IPS-15b (cell line): ENCODE results near the gene JMJD7.

Experiments
- H3K27me3 ChIP-seq: one replicate; pipeline ENCODE4 v1.6.1; 2013; ENCODE audit warnings: low read length; ENCODE audit not compliant: control insufficient read depth, insufficient read depth
- H3K36me3 ChIP-seq: one replicate; pipeline ENCODE4 v1.6.1; 2013; ENCODE audit warnings: low read length; ENCODE audit not compliant: control insufficient read depth, insufficient read depth
- H3K4me1 ChIP-seq: one replicate; pipeline ENCODE4 v1.6.1; 2013; ENCODE audit warnings: mild to moderate bottlenecking, low read length; ENCODE audit not compliant: control insufficient read depth, insufficient read depth
- H3K4me3 ChIP-seq: one replicate; pipeline ENCODE4 v1.5.1; 2013; ENCODE audit warnings: low read depth, low read length
- H3K9ac ChIP-seq: one replicate; pipeline ENCODE4 v1.6.1; 2013; ENCODE audit warnings: low read depth, mild to moderate bottlenecking, low read length
- H3K9me3 ChIP-seq: one replicate; pipeline ENCODE4 v1.6.1; 2013; ENCODE audit warnings: mild to moderate bottlenecking, low read length; ENCODE audit not compliant: control insufficient read depth, insufficient read depth

Gene JMJD7

GRCh38 chr15:41839781-41840491 is 12.0 kb downstream of the JMJD7 start:
- Histone ChIP-seq H3K4me3 (no peak overlapping the region), H3K9me3 (no peaks in the 10 kb centered on the region), H3K9ac (no peak overlapping the region), H3K27me3 (no peaks in the 10 kb centered on the region), H3K36me3 (peaks cover 15% of the 10 kb centered on the region), H3K4me1 (no peaks in the 10 kb centered on the region)

DNA sequence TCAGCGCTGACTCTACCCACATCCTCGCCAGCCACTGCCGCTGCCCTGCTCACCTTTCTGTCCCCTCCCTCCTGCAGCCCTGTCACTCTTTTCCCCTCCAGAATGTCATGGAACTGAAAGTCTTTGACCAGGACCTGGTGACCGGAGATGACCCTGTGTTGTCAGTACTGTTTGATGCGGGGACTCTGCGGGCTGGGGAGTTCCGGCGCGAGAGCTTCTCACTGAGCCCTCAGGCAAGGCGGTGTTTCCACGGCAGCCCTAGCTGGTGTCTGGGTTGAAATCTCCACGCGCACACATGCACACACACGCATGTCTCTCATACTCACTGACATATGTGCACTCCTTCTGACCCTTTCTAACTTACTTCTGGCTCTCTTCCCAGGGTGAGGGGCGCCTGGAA is 12.8 kb downstream of the JMJD7 start:
- Histone ChIP-seq H3K4me1 (no peaks in the 10 kb centered on the region), H3K4me3 (no peak overlapping the region), H3K27me3 (no peaks in the 10 kb centered on the region), H3K9me3 (no peaks in the 10 kb centered on the region), H3K36me3 (peaks cover 15% of the 10 kb centered on the region), H3K9ac (no peak overlapping the region)

DNA sequence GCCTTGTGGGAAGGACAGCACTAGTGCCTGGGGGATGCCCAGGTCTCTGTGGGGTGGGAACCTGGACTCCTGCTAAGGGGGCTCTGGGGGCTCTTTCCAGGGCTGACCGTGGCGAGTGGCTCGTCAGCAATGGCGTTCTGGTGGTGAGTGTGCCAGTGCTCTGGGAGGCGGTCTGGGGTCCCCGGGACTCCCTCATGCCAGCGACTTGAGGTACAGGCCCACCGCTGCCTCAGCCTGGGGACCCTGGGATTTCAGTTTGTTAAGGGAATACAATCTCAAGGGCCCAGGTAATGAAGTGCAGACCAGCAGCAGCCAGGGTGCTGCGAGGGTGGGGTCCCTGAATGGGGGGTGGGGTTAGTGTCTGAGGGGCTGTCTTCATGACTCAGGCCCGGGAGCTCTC is 13.2 kb downstream of the JMJD7 start:
- Histone ChIP-seq H3K4me1 (no peaks in the 10 kb centered on the region), H3K27me3 (no peaks in the 10 kb centered on the region), H3K9me3 (no peaks in the 10 kb centered on the region), H3K9ac (no peak overlapping the region), H3K36me3 (peaks cover 15% of the 10 kb centered on the region), H3K4me3 (no peak overlapping the region)

- no peaks in the 10 kb centered on the region for H3K4me1 ChIP-seq
Measured at GRCh38 chr15:41842229-41842628, 14.3 kb downstream of the JMJD7 start.

GRCh38 chr15:41843571-41843970 is 15.7 kb downstream of the JMJD7 start:
- no peaks in the 10 kb centered on the region for H3K4me1 ChIP-seq
- H3K27me3 ChIP-seq = no peaks in the 10 kb centered on the region
- H3K9ac ChIP-seq = no peak overlapping the region
- H3K9me3 ChIP-seq = no peaks in the 10 kb centered on the region
- H3K4me3 ChIP-seq = no peak overlapping the region
- peaks cover 23% of the 10 kb centered on the region for H3K36me3 ChIP-seq

More at GRCh38 chr15:41842229-41842628, 14.3 kb downstream of the JMJD7 start:
- no peak overlapping the region for H3K4me3 ChIP-seq
- no peaks in the 10 kb centered on the region for H3K27me3 ChIP-seq
- H3K9ac ChIP-seq = no peak overlapping the region
- H3K9me3 ChIP-seq = no peaks in the 10 kb centered on the region
- peaks cover 21% of the 10 kb centered on the region for H3K36me3 ChIP-seq

GRCh38 chr15:41844814-41845213 is 16.9 kb downstream of the JMJD7 start:
- H3K4me1 ChIP-seq = no peaks in the 10 kb centered on the region
- H3K4me3 ChIP-seq = no peak overlapping the region
- no peaks in the 10 kb centered on the region for H3K27me3 ChIP-seq
- peaks cover 27% of the 10 kb centered on the region for H3K36me3 ChIP-seq
- H3K9ac ChIP-seq = no peak overlapping the region
- H3K9me3 ChIP-seq = no peaks in the 10 kb centered on the region

DNA sequence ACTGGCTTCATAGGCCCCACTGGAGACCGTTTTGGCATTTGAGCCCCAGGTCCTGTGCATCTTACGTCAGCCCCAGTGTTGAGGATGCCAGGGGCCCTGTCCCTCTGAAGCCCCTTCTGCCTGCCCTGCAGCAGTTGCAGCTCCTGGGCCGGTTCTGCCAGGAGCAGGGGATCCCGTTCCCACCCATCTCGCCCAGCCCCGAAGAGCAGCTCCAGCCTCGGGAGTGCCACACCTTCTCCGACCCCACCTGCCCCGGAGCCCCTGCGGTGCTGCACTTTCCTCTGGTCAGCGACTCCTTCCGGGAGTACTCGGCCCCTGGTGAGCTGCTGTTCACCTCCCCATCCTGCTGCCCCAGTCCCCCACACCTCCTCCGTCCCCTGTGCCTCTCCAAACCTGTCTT is 19.3 kb downstream of the JMJD7 start:
- Histone ChIP-seq H3K9ac (no peak overlapping the region), H3K27me3 (no peaks in the 10 kb centered on the region), H3K36me3 (peaks cover 23% of the 10 kb centered on the region), H3K4me3 (no peak overlapping the region), H3K9me3 (no peaks in the 10 kb centered on the region), H3K4me1 (no peaks in the 10 kb centered on the region)

DNA sequence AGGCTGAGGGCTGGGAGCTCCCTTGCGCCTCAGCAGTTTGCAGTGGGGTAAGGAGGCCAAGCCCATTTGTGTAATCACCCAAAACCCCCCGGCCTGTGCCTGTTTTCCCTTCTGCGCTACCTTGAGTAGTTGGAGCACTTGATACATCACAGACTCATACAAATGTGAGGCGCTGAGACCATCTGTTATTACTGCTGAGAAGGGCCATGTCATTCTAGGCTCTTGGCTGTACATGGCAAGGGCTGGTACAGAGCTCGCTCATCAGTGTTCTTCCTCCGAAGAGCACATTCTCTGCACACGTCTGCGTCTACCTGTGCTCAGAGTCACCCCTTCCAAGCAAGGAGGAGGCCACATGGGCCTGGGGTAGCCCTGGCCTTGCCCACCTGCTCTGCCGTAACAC is 20.1 kb downstream of the JMJD7 start:
- Histone ChIP-seq H3K27me3 (no peaks in the 10 kb centered on the region), H3K36me3 (peaks cover 21% of the 10 kb centered on the region), H3K4me3 (no peak overlapping the region), H3K4me1 (no peaks in the 10 kb centered on the region), H3K9me3 (no peaks in the 10 kb centered on the region), H3K9ac (no peak overlapping the region)

DNA sequence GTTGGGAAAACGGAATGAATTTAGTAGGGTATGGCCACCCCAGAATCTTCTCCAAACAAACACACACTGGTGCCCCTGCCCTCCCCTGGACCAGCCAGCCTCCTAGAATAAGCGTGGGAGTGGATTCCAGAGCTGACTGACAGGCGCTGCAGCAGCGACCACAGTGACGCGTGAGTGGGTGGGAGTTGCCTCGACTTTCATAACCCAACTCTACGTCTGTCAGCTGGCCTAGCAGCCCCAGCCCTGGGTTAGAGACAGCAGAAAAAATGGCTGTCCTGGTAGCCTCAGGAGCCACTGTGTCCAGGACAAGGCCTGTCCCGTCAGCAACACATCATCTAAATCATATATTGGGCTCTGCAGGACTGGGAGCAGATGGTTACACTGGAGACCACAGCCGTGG is 20.7 kb downstream of the JMJD7 start:
- no peak overlapping the region for H3K9ac ChIP-seq
- peaks cover 21% of the 10 kb centered on the region for H3K36me3 ChIP-seq
- no peaks in the 10 kb centered on the region for H3K27me3 ChIP-seq
- no peaks in the 10 kb centered on the region for H3K9me3 ChIP-seq
- no peaks in the 10 kb centered on the region for H3K4me1 ChIP-seq
- no peak overlapping the region for H3K4me3 ChIP-seq

DNA sequence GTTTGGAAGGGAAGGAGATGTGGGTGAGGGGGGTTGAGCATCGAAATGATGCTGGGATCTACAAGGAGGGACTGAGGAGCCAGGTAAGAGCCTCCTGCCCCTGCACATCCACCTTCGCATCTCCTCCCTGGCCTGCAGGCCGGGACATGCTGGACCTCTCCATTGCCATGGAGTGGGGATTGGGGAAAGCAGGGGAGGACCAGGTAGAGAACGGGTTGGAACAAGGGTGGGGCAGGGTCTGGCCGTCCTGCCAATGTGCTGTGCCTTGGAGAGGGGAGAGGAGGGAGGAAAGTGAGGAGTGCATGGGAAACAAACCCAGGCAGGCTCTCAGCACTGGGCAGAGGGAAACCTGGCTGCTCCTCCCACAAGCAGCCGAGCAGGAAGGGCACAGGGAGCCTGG is 21.3 kb downstream of the JMJD7 start:
- H3K4me3 ChIP-seq = no peak overlapping the region
- no peak overlapping the region for H3K9ac ChIP-seq
- H3K9me3 ChIP-seq = no peaks in the 10 kb centered on the region
- H3K27me3 ChIP-seq = no peaks in the 10 kb centered on the region
- H3K36me3 ChIP-seq = peaks cover 21% of the 10 kb centered on the region
- no peaks in the 10 kb centered on the region for H3K4me1 ChIP-seq

DNA sequence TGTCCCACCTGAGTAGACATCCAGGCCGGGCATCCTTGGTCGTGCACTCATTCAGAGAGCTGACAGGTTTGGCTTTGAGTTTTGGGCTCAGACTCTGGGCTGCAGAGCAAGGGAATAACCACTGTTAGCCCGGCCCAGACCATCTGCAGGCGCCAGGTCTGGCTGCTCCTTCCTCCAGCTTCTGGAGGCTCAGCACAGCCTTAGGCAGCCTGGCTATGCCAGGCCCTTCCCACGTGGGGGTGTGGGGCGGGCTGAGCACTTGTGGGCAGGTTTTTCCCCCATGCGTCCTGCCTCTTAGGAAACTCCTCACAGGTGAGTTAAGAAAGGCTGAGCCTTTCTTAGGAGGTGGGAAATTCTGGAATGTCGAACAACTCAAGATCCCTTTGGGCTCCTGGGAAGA is 22.0 kb downstream of the JMJD7 start:
- Histone ChIP-seq H3K36me3 (peaks cover 21% of the 10 kb centered on the region), H3K27me3 (no peaks in the 10 kb centered on the region), H3K4me1 (no peaks in the 10 kb centered on the region), H3K9ac (peak overlapping the region; percentile 24), H3K4me3 (no peak overlapping the region), H3K9me3 (no peaks in the 10 kb centered on the region)

- no peak overlapping the region for H3K9ac ChIP-seq
- no peaks in the 10 kb centered on the region for H3K9me3 ChIP-seq
- H3K27me3 ChIP-seq = no peaks in the 10 kb centered on the region
- peaks cover 21% of the 10 kb centered on the region for H3K36me3 ChIP-seq
- no peaks in the 10 kb centered on the region for H3K4me1 ChIP-seq
- no peak overlapping the region for H3K4me3 ChIP-seq
Measured at GRCh38 chr15:41850482-41851166, 22.7 kb downstream of the JMJD7 start.
